HepG2 (cell line): ENCODE measurements around the gene SHC3. TPM values are rescaled to one million over a fixed set of nuclear protein-coding genes. Genes with fewer than 3 reads are reported as not detected.

Source experiments
- ATAC-seq: fragments of 200-7000 bp; cut with Tn5 transposase; 3 replicates; pipeline ENCODE4 v1.9.1; 2020; ENCODE audit warnings: mild to moderate bottlenecking, moderate library complexity
- BruUV-seq: library from RNA; stranded (reverse); fragments of 400-500 nt; replicated peaks from 2 replicates; lab custom pipeline; 2021; lab: Mats Ljungman, UMichigan
- CTCF ChIA-PET: fragments of 300-600 bp; formaldehyde crosslinking; extraction: SDS; loops from one replicate; lab custom pipeline; 2021; ENCODE audit warnings: low total read pairs, inconsistent platforms, low intra/inter-chr PET ratio; lab: Yijun Ruan, JAX
- POLR2A ChIA-PET: fragments of 350-600 bp; sonication (Branson Sonifier 250); formaldehyde crosslinking; loops from one replicate; lab custom pipeline; 2020; ENCODE audit warnings: antibody characterized with exemption, inconsistent platforms; lab: Yijun Ruan, JAX
- DNase-seq: peaks from one replicate; pipeline ENCODE4 v3.0.0-alpha.2; 2015; ENCODE audit warnings: low spot score
- FAIRE-seq: peaks from 3 replicates; lab custom pipeline; 2011; peaks lifted over from hg19 to GRCh38; lab: Jason Lieb, UNC
- H2AFZ ChIP-seq: one replicate; pipeline ENCODE4 v1.6.1; 2011; ENCODE audit warnings: low read length, inconsistent platforms
- H3K27ac ChIP-seq: fragments of 300-600 bp; 3 replicates; pipeline ENCODE4 v1.8.0; 2011; ENCODE audit warnings: mixed run types, mild to moderate bottlenecking, mixed read lengths, low read length, inconsistent platforms; ENCODE audit not compliant: insufficient read depth; ENCODE audit errors: extremely low read length
- H3K27me3 ChIP-seq, 2 experiments: fragments of 200-600 bp in 1 of 2; 2 replicates in 1 of 2; 3 replicates in 1 of 2; pipeline versions ENCODE4 v1.6.0 to v1.8.0; 2011; ENCODE audit warnings: low read length in 2 of 2, mild to moderate bottlenecking in 2 of 2, moderate library complexity in 2 of 2, inconsistent platforms in 1 of 2; ENCODE audit not compliant: insufficient read depth in 2 of 2, control insufficient read depth in 1 of 2
- H3K36me3 ChIP-seq, 2 experiments: fragments of 200-600 bp in 1 of 2; replicated peaks in 1 of 2; 2 replicates in 1 of 2; 3 replicates in 1 of 2; pipeline versions ENCODE4 v1.5.1 to v1.8.0; 2011; ENCODE audit warnings: low read length in 2 of 2, inconsistent platforms in 1 of 2; ENCODE audit not compliant: insufficient read depth in 2 of 2, control insufficient read depth in 1 of 2
- H3K4me1 ChIP-seq: 2 replicates; pipeline ENCODE4 v1.5.1; 2012; ENCODE audit warnings: low read length, inconsistent platforms; ENCODE audit not compliant: insufficient read depth
- H3K4me2 ChIP-seq: 2 replicates; pipeline ENCODE4 v1.6.0; 2011; ENCODE audit warnings: low read depth, low read length, inconsistent platforms
- H3K4me3 ChIP-seq, 3 experiments: fragments of 200-600 bp in 1 of 3; sonication (generic), shearing (Covaris generic) in 1 of 3; replicated peaks in 1 of 3; 2 replicates each; pipeline ENCODE4 v1.5.1; 2011 to 2016; ENCODE audit warnings: low read length in 3 of 3, inconsistent platforms in 2 of 3, low read depth in 2 of 3, mild to moderate bottlenecking in 2 of 3, control low read depth in 1 of 3, mixed read lengths in 1 of 3; ENCODE audit not compliant: insufficient read depth in 1 of 3
- H3K79me2 ChIP-seq: one replicate; pipeline ENCODE4 v1.6.1; 2011; ENCODE audit warnings: low read length, inconsistent platforms; ENCODE audit not compliant: insufficient read depth
- H3K9ac ChIP-seq: 2 replicates; pipeline ENCODE4 v1.6.0; 2011; ENCODE audit warnings: mild to moderate bottlenecking, low read depth, low read length, inconsistent platforms; ENCODE audit not compliant: insufficient read depth
- H3K9me3 ChIP-seq: 2 replicates; pipeline ENCODE4 v1.5.1; 2012; ENCODE audit warnings: mild to moderate bottlenecking, low read length
- H4K20me1 ChIP-seq: 2 replicates; pipeline ENCODE4 v1.6.0; 2011; ENCODE audit warnings: inconsistent platforms, mild to moderate bottlenecking, low read length, moderate library complexity; ENCODE audit not compliant: insufficient read depth
- GTF2F1 ChIP-seq: fragments of 150-350 bp; IDR thresholded peaks from 2 replicates; pipeline ENCODE4 v1.6.1; 2014; ENCODE audit warnings: low read length
- HES4 ChIP-seq: sonication (generic); formaldehyde crosslinking; IDR thresholded peaks from 2 replicates; pipeline ENCODE4 v1.9.0; 2021; ENCODE audit warnings: mild to moderate bottlenecking, missing genetic modification reagents, borderline replicate concordance
- JARID2 ChIP-seq: sonication (generic); formaldehyde crosslinking; IDR thresholded peaks from 2 replicates; pipeline ENCODE4 v1.8.1; 2023; ENCODE audit warnings: missing genetic modification reagents, inconsistent platforms; ENCODE audit not compliant: insufficient replicate concordance
- MED8 ChIP-seq: sonication (generic); formaldehyde crosslinking; IDR thresholded peaks from 2 replicates; pipeline ENCODE4 v1.8.1; 2023; ENCODE audit warnings: mild to moderate bottlenecking, missing genetic modification reagents; ENCODE audit not compliant: insufficient replicate concordance
- NFIC ChIP-seq: IDR thresholded peaks from 2 replicates; pipeline ENCODE4 v1.6.1; 2012; ENCODE audit warnings: mild to moderate bottlenecking, low read length, inconsistent platforms
- SMYD3 ChIP-seq: sonication (generic); formaldehyde crosslinking; IDR thresholded peaks from 2 replicates; pipeline ENCODE4 v1.8.1; 2023; ENCODE audit warnings: mild to moderate bottlenecking, missing genetic modification reagents
- ZNF160 ChIP-seq: sonication (generic); formaldehyde crosslinking; IDR thresholded peaks from 2 replicates; pipeline ENCODE4 v1.8.0; 2022; ENCODE audit warnings: mild to moderate bottlenecking, inconsistent platforms, missing genetic modification reagents
- ZNF230 ChIP-seq: sonication (generic); formaldehyde crosslinking; IDR thresholded peaks from 2 replicates; pipeline ENCODE4 v1.4.0; 2020; ENCODE audit warnings: mild to moderate bottlenecking, missing genetic modification reagents
- ZNF337 ChIP-seq: sonication (generic); formaldehyde crosslinking; IDR thresholded peaks from 2 replicates; pipeline ENCODE4 v1.5.1; 2020; ENCODE audit warnings: missing genetic modification reagents, low read depth, mild to moderate bottlenecking, borderline replicate concordance
- ZNF496 ChIP-seq: sonication (generic); formaldehyde crosslinking; IDR thresholded peaks from 2 replicates; pipeline ENCODE4 v1.8.1; 2023; ENCODE audit warnings: mild to moderate bottlenecking, moderate library complexity, missing genetic modification reagents; ENCODE audit not compliant: insufficient replicate concordance
- ZNF567 ChIP-seq: sonication (generic); formaldehyde crosslinking; IDR thresholded peaks from 2 replicates; pipeline ENCODE4 v1.8.1; 2023; ENCODE audit warnings: mild to moderate bottlenecking, missing genetic modification reagents, borderline replicate concordance
- ZNF616 ChIP-seq: sonication (generic); formaldehyde crosslinking; IDR thresholded peaks from 2 replicates; pipeline ENCODE4 v1.5.0; 2020; ENCODE audit warnings: low read depth, mild to moderate bottlenecking, missing genetic modification reagents
- ZNF670 ChIP-seq: sonication (generic); formaldehyde crosslinking; IDR thresholded peaks from 2 replicates; pipeline ENCODE4 v1.8.0; 2022; ENCODE audit warnings: mild to moderate bottlenecking, missing genetic modification reagents, borderline replicate concordance
- ZNF749 ChIP-seq: sonication (generic); formaldehyde crosslinking; IDR thresholded peaks from 2 replicates; pipeline ENCODE4 v1.8.0; 2022; ENCODE audit warnings: mild to moderate bottlenecking, missing genetic modification reagents, moderate library complexity, borderline replicate concordance
- ZNF788 ChIP-seq: sonication (generic); formaldehyde crosslinking; IDR thresholded peaks from 2 replicates; pipeline ENCODE4 v1.5.0; 2020; ENCODE audit warnings: mild to moderate bottlenecking, missing genetic modification reagents, borderline replicate concordance
- ZNF83 ChIP-seq: sonication (generic); formaldehyde crosslinking; IDR thresholded peaks from 2 replicates; pipeline ENCODE4 v1.4.0; 2020; ENCODE audit warnings: missing genetic modification reagents, mild to moderate bottlenecking, borderline replicate concordance
- WGBS: methylation state at CpG from one replicate; pipeline ENCODE4 v1.1.6; 2017; ENCODE audit warnings: low lambda C conversion rate; 5-methylcytosine and 5-hydroxymethylcytosine counted together
- in situ Hi-C: cut with HindIII; loops from 2 replicates; pipeline ENCODE4 v1.10.0; 2017; ENCODE audit warnings: low pct_unique_long_range_greater_than_20kb; ENCODE audit not compliant: extremely low pct_ligation_motif_present
- intact Hi-C: fragments of 100-400 bp; cut with micrococcal nuclease; formaldehyde crosslinking; loops from one replicate; pipeline ENCODE4 v1.10.0; 2022; ENCODE audit not compliant: unreplicated experiment
- polyA plus RNA-seq, 8 experiments: library from polyadenylated mRNA; depleted of rRNA in 3 of 8; stranded (reverse) in 7 of 8; unstranded in 1 of 8; fragments of >200 nt; fragmentation: Illumina TruSeq in 4 of 8; extraction: Trizol in 4 of 8; gene quantifications; 2 replicates each; pipeline versions ENCODE4 v1.2.1 to v1.2.3, GENCODE V29; 2011 to 2016; ENCODE audit warnings: low read depth in 4 of 8, missing spikeins in 1 of 8, mixed read lengths in 1 of 8; ENCODE audit not compliant: insufficient read depth in 1 of 8
- total RNA-seq, 5 experiments: library from RNA; depleted of rRNA; stranded (reverse); fragments of >200 nt; fragmentation: Illumina TruSeq; extraction: Trizol; gene quantifications; 2 replicates each; pipeline ENCODE4 v1.2.3, GENCODE V29; 2016; ENCODE audit warnings: low read depth in 1 of 5
- TF ChIP-seq, protein P1 (sequence below): sonication (generic); formaldehyde crosslinking; IDR thresholded peaks from 2 replicates; pipeline ENCODE4 v1.5.1; 2020; ENCODE audit warnings: mild to moderate bottlenecking, moderate library complexity, missing genetic modification reagents
- TF ChIP-seq, protein P2 (sequence below): sonication (generic); formaldehyde crosslinking; IDR thresholded peaks from 2 replicates; pipeline ENCODE4 v1.9.0; 2022; ENCODE audit warnings: missing genetic modification reagents, mild to moderate bottlenecking, borderline replicate concordance

The SHC3 gene
- total and polyA plus RNA-seq, 2 of the 13 experiments (the other 11 are each of a cell fraction or from before 2014, with no cell fraction given) = 0.09 to 0.89 TPM

DNA sequence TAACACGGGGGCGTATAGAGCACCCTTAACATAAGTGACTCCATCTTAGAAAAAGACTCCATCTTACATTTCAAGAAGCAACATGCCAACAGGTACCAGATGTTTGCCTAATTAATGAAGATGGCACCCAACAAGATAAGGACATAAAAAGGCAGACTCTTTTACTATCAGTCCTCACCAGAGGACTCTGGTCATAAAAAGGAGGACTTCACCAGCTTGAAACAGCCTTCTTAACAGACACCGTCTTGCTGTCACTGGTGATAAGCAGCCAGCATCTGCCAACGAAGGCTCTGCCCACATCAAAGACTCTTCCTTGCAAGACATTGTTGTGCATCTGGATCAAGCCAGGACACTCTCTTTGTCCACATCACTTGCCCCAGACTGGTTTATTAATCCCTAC is 107.0 kb downstream of the SHC3 start (continued):
- TF ChIP-seq ZNF670 (CRISPR knock-in tag) (no peak), HES4 (CRISPR knock-in tag) (no peak)

DNA sequence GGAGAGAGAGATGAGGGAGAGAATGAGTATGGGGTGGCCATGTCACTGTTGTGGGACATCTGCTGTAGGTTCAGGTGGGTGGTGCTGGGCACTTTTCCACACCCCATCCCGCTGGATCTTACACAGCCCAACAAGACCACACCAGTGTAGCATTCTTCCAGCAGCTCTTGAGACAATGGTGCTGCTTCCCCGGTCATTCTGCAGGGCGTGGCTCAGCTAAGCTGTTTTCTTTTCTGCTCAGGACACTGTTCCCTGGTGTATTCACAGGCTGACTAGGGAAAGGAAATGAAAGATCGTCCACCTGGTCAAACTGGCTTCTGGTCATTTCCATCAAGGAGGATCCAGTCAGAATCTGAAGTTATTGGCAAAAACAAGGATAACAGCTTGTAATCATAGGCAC is 111.8 kb downstream of the SHC3 start:
- FAIRE-seq (no peak), ATAC-seq (no peak), DNase-seq (no peak)
- no peak overlapping the region for H3K4me3 ChIP-seq
- no peak overlapping the region for H3K27ac ChIP-seq
- no peak overlapping the region for H3K9ac ChIP-seq
- POLR2A ChIA-PET = no interaction called here
- H3K27me3 ChIP-seq = peaks cover 0 to 1% of the 10 kb centered on the region in 2 experiments; a peak in 2 of 5 replicates
- H4K20me1 ChIP-seq = no peaks in the 10 kb centered on the region
- no peaks in the 10 kb centered on the region for H3K9me3 ChIP-seq
- CTCF ChIA-PET = no interaction called here
- no peaks in the 10 kb centered on the region for H3K36me3 ChIP-seq
- intact Hi-C loops = no loop called here
- no peak overlapping the region for H2AFZ ChIP-seq
- H3K4me1 ChIP-seq = no peaks in the 10 kb centered on the region
- H3K4me2 ChIP-seq = no peak overlapping the region
- no peaks in the 10 kb centered on the region for H3K79me2 ChIP-seq
- in situ Hi-C loops = no loop called here
- WGBS = 17% methylated on average over 4 of the region's 4 CpGs
- BruUV-seq = no TSS peak
- TF ChIP-seq, protein P1, sequence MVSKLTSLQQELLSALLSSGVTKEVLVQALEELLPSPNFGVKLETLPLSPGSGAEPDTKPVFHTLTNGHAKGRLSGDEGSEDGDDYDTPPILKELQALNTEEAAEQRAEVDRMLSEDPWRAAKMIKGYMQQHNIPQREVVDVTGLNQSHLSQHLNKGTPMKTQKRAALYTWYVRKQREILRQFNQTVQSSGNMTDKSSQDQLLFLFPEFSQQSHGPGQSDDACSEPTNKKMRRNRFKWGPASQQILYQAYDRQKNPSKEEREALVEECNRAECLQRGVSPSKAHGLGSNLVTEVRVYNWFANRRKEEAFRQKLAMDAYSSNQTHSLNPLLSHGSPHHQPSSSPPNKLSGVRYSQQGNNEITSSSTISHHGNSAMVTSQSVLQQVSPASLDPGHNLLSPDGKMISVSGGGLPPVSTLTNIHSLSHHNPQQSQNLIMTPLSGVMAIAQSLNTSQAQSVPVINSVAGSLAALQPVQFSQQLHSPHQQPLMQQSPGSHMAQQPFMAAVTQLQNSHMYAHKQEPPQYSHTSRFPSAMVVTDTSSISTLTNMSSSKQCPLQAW (CRISPR knock-in tag) = no peak
- TF ChIP-seq ZNF337 (CRISPR knock-in tag) (no peak), SMYD3 (no peak), NFIC (no peak), ZNF230 (CRISPR knock-in tag) (no peak), ZNF788 (CRISPR knock-in tag) (no peak), JARID2 (CRISPR knock-in tag) (no peak), GTF2F1 (no peak), ZNF616 (CRISPR knock-in tag) (no peak), ZNF567 (CRISPR knock-in tag) (no peak), ZNF749 (CRISPR knock-in tag) (no peak), ZNF83 (CRISPR knock-in tag) (no peak), MED8 (no peak), ZNF160 (CRISPR knock-in tag) (no peak), ZNF496 (no peak)
- TF ChIP-seq, protein P2, sequence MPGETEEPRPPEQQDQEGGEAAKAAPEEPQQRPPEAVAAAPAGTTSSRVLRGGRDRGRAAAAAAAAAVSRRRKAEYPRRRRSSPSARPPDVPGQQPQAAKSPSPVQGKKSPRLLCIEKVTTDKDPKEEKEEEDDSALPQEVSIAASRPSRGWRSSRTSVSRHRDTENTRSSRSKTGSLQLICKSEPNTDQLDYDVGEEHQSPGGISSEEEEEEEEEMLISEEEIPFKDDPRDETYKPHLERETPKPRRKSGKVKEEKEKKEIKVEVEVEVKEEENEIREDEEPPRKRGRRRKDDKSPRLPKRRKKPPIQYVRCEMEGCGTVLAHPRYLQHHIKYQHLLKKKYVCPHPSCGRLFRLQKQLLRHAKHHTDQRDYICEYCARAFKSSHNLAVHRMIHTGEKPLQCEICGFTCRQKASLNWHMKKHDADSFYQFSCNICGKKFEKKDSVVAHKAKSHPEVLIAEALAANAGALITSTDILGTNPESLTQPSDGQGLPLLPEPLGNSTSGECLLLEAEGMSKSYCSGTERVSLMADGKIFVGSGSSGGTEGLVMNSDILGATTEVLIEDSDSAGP (CRISPR knock-in tag) = no peak
